Bone marrow (tissue), 2 donors: ENCODE results near the gene USP5.
A peak's percentile ranks its signal among the peaks of the same experiment; 100 is the strongest.

Source experiments
- DNase-seq, 2 donors: peaks; one replicate each; lab custom pipeline; 2025; lab: John Stamatoyannopoulos, UW

USP5 gene

GRCh38 chr12:6912164-6912935 lies 60.4 kb downstream of the USP5 start:
- no peak for DNase-seq

DNA sequence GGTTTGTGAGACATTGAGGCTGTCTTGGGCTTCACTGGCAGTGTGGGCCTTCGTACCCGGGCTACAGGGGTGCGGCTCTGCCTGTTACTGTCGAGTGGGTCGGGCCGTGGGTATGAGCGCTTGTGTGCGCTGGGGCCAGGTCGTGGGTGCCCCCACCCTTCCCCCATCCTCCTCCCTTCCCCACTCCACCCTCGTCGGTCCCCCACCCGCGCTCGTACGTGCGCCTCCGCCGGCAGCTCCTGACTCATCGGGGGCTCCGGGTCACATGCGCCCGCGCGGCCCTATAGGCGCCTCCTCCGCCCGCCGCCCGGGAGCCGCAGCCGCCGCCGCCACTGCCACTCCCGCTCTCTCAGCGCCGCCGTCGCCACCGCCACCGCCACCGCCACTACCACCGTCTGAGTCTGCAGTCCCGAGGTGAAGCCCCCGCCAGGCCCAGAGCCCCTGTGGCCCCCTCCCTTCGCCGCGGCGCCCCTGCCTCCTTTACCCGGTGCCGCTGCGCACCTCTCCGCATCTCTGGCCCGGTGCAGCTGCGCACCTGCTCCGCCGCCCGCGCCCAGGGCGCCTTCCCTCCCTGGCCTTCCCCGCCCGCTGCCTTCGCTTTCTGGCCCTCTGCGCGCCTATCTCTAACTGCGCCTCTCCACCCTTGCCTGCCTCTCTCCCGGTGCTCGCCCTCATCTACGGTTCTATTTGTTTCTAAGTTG lies 62.4 kb downstream of the USP5 start, which contains the start of gene ENO2:
TSS of gene ENO2 (plus strand) at position 335 of the 701 bp plus-strand sequence. CDS start 1,253 bp downstream, outside the sequence.
- peak; percentile 23 to 30 for DNase-seq

- no peak for DNase-seq
Measured at GRCh38 chr12:6914947-6915788, 63.2 kb downstream of the USP5 start.

DNA sequence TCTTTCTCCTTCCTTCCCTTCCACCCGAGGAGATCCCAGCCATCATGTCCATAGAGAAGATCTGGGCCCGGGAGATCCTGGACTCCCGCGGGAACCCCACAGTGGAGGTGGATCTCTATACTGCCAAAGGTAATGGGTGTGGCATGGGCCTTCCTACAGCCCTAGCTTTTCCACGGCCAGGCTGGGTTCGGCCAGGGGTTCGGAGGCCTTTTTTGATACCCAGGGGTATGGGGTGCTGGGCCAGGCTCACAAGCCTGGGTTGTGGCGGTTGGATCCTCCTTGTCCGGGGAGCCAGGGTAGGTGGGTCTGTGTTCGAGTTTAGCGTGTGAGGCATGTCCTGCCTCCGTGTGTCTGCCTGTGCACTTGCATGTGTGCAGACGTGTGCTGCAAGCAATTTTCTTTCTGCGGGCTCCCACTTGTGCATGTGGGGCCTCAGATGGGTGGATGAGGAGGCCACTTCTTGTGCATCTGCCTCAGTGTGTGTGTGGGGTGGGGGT lies 63.9 kb downstream of the USP5 start:
- no peak for DNase-seq
